WTC11 (cell line): ENCODE data around the gene MAB21L3. TPM values are rescaled to one million over a fixed set of nuclear protein-coding genes. Genes with fewer than 3 reads are reported as not detected.

Experiments
- ATAC-seq: fragments of 200-7000 bp; cut with Tn5 transposase; 2 replicates; pipeline ENCODE4 v1.10.0; 2021; ENCODE audit warnings: mild to moderate bottlenecking, moderate library complexity
- CTCF ChIA-PET: fragments of 300-600 bp; sonication (Branson Sonifier 250); formaldehyde crosslinking; loops from one replicate; lab custom pipeline; 2021; ENCODE audit warnings: antibody characterized with exemption; lab: Charles Lee
- POLR2A ChIA-PET: fragments of 350-600 bp; sonication (Branson Sonifier 250); formaldehyde crosslinking; loops from one replicate; lab custom pipeline; 2021; ENCODE audit warnings: antibody characterized with exemption; lab: Charles Lee
- DNase-seq: peaks from one replicate; pipeline ENCODE4 v3.0.0; 2021; ENCODE audit warnings: low spot score
- H3K27ac Mint-ChIP-seq: 2 replicates; pipeline ENCODE4 v1.8.0; 2021; ENCODE audit warnings: mixed read lengths
- H3K27me3 Mint-ChIP-seq: 2 replicates; pipeline ENCODE4 v1.8.0; 2021; ENCODE audit warnings: low read depth, mild to moderate bottlenecking, moderate library complexity, mixed read lengths
- H3K36me3 Mint-ChIP-seq: 2 replicates; pipeline ENCODE4 v1.8.0; 2021; ENCODE audit warnings: mixed read lengths
- H3K4me1 Mint-ChIP-seq: 2 replicates; pipeline ENCODE4 v1.8.0; 2022; ENCODE audit warnings: mixed read lengths
- H3K4me3 Mint-ChIP-seq: 2 replicates; pipeline ENCODE4 v1.8.0; 2021; ENCODE audit warnings: mild to moderate bottlenecking, moderate library complexity, mixed read lengths
- H3K9me3 Mint-ChIP-seq: 2 replicates; pipeline ENCODE4 v1.8.0; 2021; ENCODE audit warnings: mixed read lengths
- ARID4B ChIP-seq: sonication (generic); formaldehyde crosslinking; IDR thresholded peaks from 2 replicates; pipeline ENCODE4 v1.8.0; 2023; ENCODE audit warnings: missing genetic modification reagents, mild to moderate bottlenecking, borderline replicate concordance
- ATF6 ChIP-seq: sonication (generic); formaldehyde crosslinking; IDR thresholded peaks from 2 replicates; pipeline ENCODE4 v1.8.1; 2023; ENCODE audit warnings: mild to moderate bottlenecking, missing genetic modification reagents
- CBFB ChIP-seq: sonication (generic); formaldehyde crosslinking; IDR thresholded peaks from 2 replicates; pipeline ENCODE4 v1.8.1; 2022; ENCODE audit warnings: mild to moderate bottlenecking, low read depth, missing genetic modification reagents
- FOXJ3 ChIP-seq: sonication (generic); formaldehyde crosslinking; IDR thresholded peaks from 2 replicates; pipeline ENCODE4 v1.9.0; 2021; ENCODE audit warnings: missing genetic modification reagents, mild to moderate bottlenecking, borderline replicate concordance
- GABPB1 ChIP-seq: sonication (generic); formaldehyde crosslinking; IDR thresholded peaks from 2 replicates; pipeline ENCODE4 v1.8.1; 2023; ENCODE audit warnings: mild to moderate bottlenecking, missing genetic modification reagents
- GRHL2 ChIP-seq: fragments of 250-450 bp; sonication (Bioruptor Pico); IDR thresholded peaks from 2 replicates; pipeline ENCODE4 v1.8.0; 2022; ENCODE audit warnings: mild to moderate bottlenecking, moderate library complexity; ENCODE audit not compliant: insufficient replicate concordance, severe bottlenecking
- NFYB ChIP-seq: sonication (generic); formaldehyde crosslinking; conservative IDR thresholded peaks from 2 replicates; pipeline ENCODE4 v1.8.0; 2022; ENCODE audit warnings: low read depth, missing genetic modification reagents
- NR3C1 ChIP-seq: sonication (generic); formaldehyde crosslinking; conservative IDR thresholded peaks from 2 replicates; pipeline ENCODE4 v1.8.1; 2023; ENCODE audit warnings: low read depth, mild to moderate bottlenecking, missing genetic modification reagents
- STAT6 ChIP-seq: sonication (generic); formaldehyde crosslinking; conservative IDR thresholded peaks from 2 replicates; pipeline ENCODE4 v1.8.1; 2023; ENCODE audit warnings: mild to moderate bottlenecking, low read depth, missing genetic modification reagents, moderate library complexity
- TEAD4 ChIP-seq: sonication (generic); formaldehyde crosslinking; IDR thresholded peaks from 2 replicates; pipeline ENCODE4 v1.8.0; 2022; ENCODE audit warnings: mild to moderate bottlenecking, missing genetic modification reagents
- USF2 ChIP-seq: sonication (generic); formaldehyde crosslinking; IDR thresholded peaks from 2 replicates; pipeline ENCODE4 v1.8.1; 2023; ENCODE audit warnings: mild to moderate bottlenecking, missing genetic modification reagents, moderate library complexity
- ZMAT4 ChIP-seq: fragments of 250-450 bp; sonication (Bioruptor Pico); IDR thresholded peaks from 2 replicates; pipeline ENCODE4 v1.9.0; 2021; ENCODE audit warnings: mild to moderate bottlenecking
- ZNF121 ChIP-seq: sonication (generic); formaldehyde crosslinking; IDR thresholded peaks from 2 replicates; pipeline ENCODE4 v1.8.0; 2023; ENCODE audit warnings: missing genetic modification reagents
- ZNF138 ChIP-seq: sonication (generic); formaldehyde crosslinking; conservative IDR thresholded peaks from 2 replicates; pipeline ENCODE4 v1.8.1; 2022; ENCODE audit warnings: mild to moderate bottlenecking, moderate library complexity, missing genetic modification reagents
- ZNF281 ChIP-seq: sonication (generic); formaldehyde crosslinking; IDR thresholded peaks from 2 replicates; pipeline ENCODE4 v1.8.0; 2023; ENCODE audit warnings: mild to moderate bottlenecking, missing genetic modification reagents
- ZSCAN18 ChIP-seq: fragments of 250-450 bp; sonication (Bioruptor Pico); IDR thresholded peaks from 2 replicates; pipeline ENCODE4 v2.1.2; 2022; ENCODE audit warnings: mild to moderate bottlenecking, moderate library complexity
- total RNA-seq: library from RNA; stranded (reverse); gene quantifications from 3 replicates; pipeline ENCODE4 v1.2.3, GENCODE V29; 2021
- TF ChIP-seq, protein P1 (sequence below): sonication (generic); formaldehyde crosslinking; IDR thresholded peaks from 2 replicates; pipeline ENCODE4 v1.8.1; 2022; ENCODE audit warnings: missing genetic modification reagents, borderline replicate concordance

Gene MAB21L3
- total RNA-seq, 1 experiment from 2014 or later = not detected

DNA sequence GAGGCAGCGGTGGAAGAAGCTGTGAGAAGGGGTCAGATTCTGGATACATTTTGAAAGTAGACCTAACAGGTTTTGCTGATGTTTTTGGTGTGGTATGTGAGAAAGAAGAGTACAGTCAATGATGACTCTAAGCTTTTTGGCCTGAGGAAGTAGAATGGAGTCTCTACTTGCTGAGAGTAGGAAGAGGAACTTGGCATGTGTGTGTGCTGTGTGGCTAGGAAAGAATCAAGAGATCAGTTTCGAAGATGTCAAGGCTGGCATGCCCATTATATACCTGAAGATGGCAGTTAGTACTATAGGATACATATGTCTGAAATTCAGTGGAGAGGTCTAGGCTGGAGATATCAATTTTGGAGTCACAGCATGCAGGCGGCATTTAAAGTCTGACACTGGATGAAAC lies 64.4 kb downstream of the MAB21L3 start:
- ATAC-seq (no peak), DNase-seq (no peak)
- Mint-ChIP-seq H3K4me1 (no peaks in the 10 kb centered on the region), H3K27me3 (no peaks in the 10 kb centered on the region), H3K36me3 (no peaks in the 10 kb centered on the region), H3K4me3 (no peak overlapping the region), H3K27ac (no peak overlapping the region), H3K9me3 (peaks cover 5% of the 10 kb centered on the region; the same call in 1 of the 2 replicates)
- ChIA-PET POLR2A (no interaction called here), CTCF (no interaction called here)
- no peak for TF ChIP-seq ZNF138 (CRISPR knock-in tag)
- no peak for TF ChIP-seq NR3C1
- TF ChIP-seq TEAD4 (CRISPR knock-in tag) = no peak
- TF ChIP-seq GABPB1 (CRISPR knock-in tag) = no peak
- TF ChIP-seq GRHL2 (CRISPR knock-in tag) = no peak
- TF ChIP-seq FOXJ3 (CRISPR knock-in tag) = no peak
- TF ChIP-seq ZNF121 = no peak
- TF ChIP-seq ARID4B = no peak
- no peak for TF ChIP-seq STAT6 (CRISPR knock-in tag)
- no peak for TF ChIP-seq USF2
- no peak for TF ChIP-seq CBFB (CRISPR knock-in tag)
- TF ChIP-seq ATF6 (CRISPR knock-in tag) = no peak
- no peak for TF ChIP-seq ZNF281
- TF ChIP-seq ZMAT4 (CRISPR knock-in tag) = no peak
- TF ChIP-seq, protein P1, sequence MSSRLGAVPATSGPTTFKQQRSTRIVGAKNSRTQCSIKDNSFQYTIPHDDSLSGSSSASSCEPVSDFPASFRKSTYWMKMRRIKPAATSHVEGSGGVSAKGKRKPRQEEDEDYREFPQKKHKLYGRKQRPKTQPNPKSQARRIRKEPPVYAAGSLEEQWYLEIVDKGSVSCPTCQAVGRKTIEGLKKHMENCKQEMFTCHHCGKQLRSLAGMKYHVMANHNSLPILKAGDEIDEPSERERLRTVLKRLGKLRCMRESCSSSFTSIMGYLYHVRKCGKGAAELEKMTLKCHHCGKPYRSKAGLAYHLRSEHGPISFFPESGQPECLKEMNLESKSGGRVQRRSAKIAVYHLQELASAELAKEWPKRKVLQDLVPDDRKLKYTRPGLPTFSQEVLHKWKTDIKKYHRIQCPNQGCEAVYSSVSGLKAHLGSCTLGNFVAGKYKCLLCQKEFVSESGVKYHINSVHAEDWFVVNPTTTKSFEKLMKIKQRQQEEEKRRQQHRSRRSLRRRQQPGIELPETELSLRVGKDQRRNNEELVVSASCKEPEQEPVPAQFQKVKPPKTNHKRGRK (CRISPR knock-in tag) = no peak
- no peak for TF ChIP-seq ZSCAN18
- TF ChIP-seq NFYB (CRISPR knock-in tag) = no peak
